Calu3 (cell line): ENCODE results near the gene NCBP2L. TPM values are rescaled to one million over a fixed set of nuclear protein-coding genes. Genes with fewer than 3 reads are reported as not detected.

Experiments used
- BruUV-seq: library from RNA; stranded (reverse); fragments of 400-500 nt; replicated peaks from 2 replicates; lab custom pipeline; 2021; lab: Mats Ljungman, UMichigan
- CTCF ChIA-PET: fragments of 300-600 bp; sonication (Branson Sonifier 250); formaldehyde crosslinking; loops from one replicate; lab custom pipeline; 2022; ENCODE audit warnings: antibody characterized with exemption; lab: Charles Lee
- DNase-seq: peaks from one replicate; pipeline ENCODE4 v3.0.0; 2022
- H3K27ac Mint-ChIP-seq: one replicate; pipeline ENCODE4 v1.8.0; 2022; ENCODE audit warnings: mixed read lengths; ENCODE audit not compliant: unreplicated experiment
- H3K27me3 Mint-ChIP-seq: one replicate; pipeline ENCODE4 v1.8.0; 2022; ENCODE audit warnings: mixed read lengths; ENCODE audit not compliant: unreplicated experiment
- H3K36me3 Mint-ChIP-seq: one replicate; pipeline ENCODE4 v1.8.0; 2022; ENCODE audit warnings: mild to moderate bottlenecking, moderate library complexity, mixed read lengths; ENCODE audit not compliant: insufficient read depth, unreplicated experiment
- H3K4me1 Mint-ChIP-seq: one replicate; pipeline ENCODE4 v1.8.0; 2022; ENCODE audit warnings: mild to moderate bottlenecking, low read depth, mixed read lengths; ENCODE audit not compliant: unreplicated experiment
- H3K4me3 Mint-ChIP-seq: one replicate; pipeline ENCODE4 v1.8.0; 2022; ENCODE audit warnings: mild to moderate bottlenecking, low read depth, moderate library complexity, mixed read lengths; ENCODE audit not compliant: unreplicated experiment
- H3K9me3 Mint-ChIP-seq: one replicate; pipeline ENCODE4 v1.8.0; 2022; ENCODE audit warnings: low read depth, mixed read lengths; ENCODE audit not compliant: unreplicated experiment
- intact Hi-C: fragments of 100-400 bp; cut with micrococcal nuclease; formaldehyde crosslinking; loops from one replicate; pipeline ENCODE4 v1.10.0; 2022; ENCODE audit not compliant: unreplicated experiment
- total RNA-seq: library from RNA; stranded (reverse); gene quantifications from 2 replicates; pipeline ENCODE4 v1.2.3, GENCODE V29; 2022
- TF ChIP-seq, protein P1 (sequence below): fragments of 200-600 bp; IDR thresholded peaks from one replicate; pipeline ENCODE4 v1.8.0; 2022; ENCODE audit warnings: antibody characterized with exemption; ENCODE audit not compliant: unreplicated experiment

NCBP2L gene
- total RNA-seq, 1 experiment from 2014 or later, result not detected

DNA sequence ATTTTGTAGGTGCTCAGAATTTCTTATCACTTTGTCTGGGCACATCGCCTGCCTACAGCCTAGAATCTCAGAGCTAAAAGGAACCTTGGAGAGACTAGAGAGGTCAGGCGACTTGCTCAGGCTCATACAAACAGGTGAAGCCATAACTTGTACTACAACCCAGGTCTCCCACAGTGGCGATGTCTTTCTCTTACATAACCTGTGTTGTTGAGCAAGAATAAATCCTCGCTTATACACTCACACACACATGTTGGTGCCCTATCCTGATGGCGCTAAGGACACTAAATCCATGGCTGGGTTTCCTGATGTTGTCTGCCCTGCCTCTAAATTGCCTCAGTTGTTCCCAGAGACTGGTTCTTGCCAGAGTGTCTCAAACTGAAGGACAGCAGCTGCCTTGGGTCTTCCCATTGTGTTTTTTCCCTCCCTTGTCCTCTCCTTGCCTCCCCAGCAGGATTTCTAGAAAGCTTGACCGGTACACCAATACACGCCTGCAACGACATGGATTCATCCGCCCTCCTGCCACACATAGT is 3.6 kb upstream of the NCBP2L start:
- peaks cover 18% of the 10 kb centered on the region for H3K36me3 Mint-ChIP-seq
- peaks cover 20% of the 10 kb centered on the region for H3K4me1 Mint-ChIP-seq
- no peak overlapping the region for H3K4me3 Mint-ChIP-seq
- H3K27ac Mint-ChIP-seq, result no peak overlapping the region
- H3K9me3 Mint-ChIP-seq, result no peaks in the 10 kb centered on the region
- DNase-seq, result no peak
- BruUV-seq, result TSS peak; percentile 20
- intact Hi-C loops, result no loop called here
- CTCF ChIA-PET, result interaction anchor here (3.7 kb wide), 1 partner anchor 100 kb away, joined by 51 read pairs; no protein-coding TSS in a partner anchor
- no peaks in the 10 kb centered on the region for H3K27me3 Mint-ChIP-seq
- TF ChIP-seq, protein P1, sequence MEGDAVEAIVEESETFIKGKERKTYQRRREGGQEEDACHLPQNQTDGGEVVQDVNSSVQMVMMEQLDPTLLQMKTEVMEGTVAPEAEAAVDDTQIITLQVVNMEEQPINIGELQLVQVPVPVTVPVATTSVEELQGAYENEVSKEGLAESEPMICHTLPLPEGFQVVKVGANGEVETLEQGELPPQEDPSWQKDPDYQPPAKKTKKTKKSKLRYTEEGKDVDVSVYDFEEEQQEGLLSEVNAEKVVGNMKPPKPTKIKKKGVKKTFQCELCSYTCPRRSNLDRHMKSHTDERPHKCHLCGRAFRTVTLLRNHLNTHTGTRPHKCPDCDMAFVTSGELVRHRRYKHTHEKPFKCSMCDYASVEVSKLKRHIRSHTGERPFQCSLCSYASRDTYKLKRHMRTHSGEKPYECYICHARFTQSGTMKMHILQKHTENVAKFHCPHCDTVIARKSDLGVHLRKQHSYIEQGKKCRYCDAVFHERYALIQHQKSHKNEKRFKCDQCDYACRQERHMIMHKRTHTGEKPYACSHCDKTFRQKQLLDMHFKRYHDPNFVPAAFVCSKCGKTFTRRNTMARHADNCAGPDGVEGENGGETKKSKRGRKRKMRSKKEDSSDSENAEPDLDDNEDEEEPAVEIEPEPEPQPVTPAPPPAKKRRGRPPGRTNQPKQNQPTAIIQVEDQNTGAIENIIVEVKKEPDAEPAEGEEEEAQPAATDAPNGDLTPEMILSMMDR, result no peak

DNA sequence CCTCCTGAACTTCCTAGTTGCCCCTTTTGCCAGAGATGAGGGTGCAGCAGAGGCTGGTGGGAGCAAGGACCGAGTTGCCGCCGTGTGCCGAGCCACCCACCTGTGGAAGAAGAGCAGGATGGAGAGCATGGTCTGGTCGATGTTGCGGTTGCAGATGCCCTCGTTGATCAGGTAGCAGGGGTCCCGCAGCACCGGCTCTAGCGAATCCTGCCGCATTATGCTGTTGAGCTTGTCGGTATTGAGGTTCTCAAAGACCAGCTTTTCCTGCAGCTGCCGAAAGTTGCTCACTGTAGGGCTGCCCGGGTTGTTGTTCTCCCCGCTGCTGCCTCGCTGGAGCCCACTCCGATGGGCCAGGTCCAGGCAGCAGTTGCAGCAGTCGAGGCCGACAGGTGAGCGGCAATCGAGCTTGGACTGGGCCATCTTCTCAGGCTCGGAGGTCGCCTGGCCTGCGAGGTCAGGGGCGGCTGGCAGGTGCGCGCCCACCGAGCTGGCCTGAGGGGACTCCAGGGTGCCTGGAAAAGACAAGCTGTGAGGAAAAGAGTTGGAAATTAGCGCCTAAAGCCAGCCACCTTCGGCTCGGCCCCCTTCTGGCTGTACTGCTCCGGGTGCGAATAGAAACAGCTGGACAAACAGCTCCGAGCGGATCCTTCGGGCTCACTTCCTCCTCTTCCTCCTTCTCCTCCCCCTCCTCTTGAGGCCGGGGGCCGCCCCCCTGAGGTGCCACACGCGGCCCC is 2.4 kb upstream of the NCBP2L start:
- intact Hi-C loops, result loop anchor here (5.0 kb wide), 3 partner anchors 43 to 233 kb away; no protein-coding TSS in a partner anchor
- no peaks in the 10 kb centered on the region for H3K9me3 Mint-ChIP-seq
- CTCF ChIA-PET, result interaction anchor here (0.9 to 3.7 kb wide), 9 partner anchors 9 to 117 kb away, joined by 3 to 51 read pairs (median 6); no protein-coding TSS in a partner anchor
- TF ChIP-seq, protein P1, result no peak
- peaks cover 20% of the 10 kb centered on the region for H3K4me1 Mint-ChIP-seq
- no TSS peak for BruUV-seq
- no peak overlapping the region for H3K27ac Mint-ChIP-seq
- no peak for DNase-seq
- peaks cover 18% of the 10 kb centered on the region for H3K36me3 Mint-ChIP-seq
- peak overlapping the region; percentile 72 for H3K4me3 Mint-ChIP-seq
- no peaks in the 10 kb centered on the region for H3K27me3 Mint-ChIP-seq

DNA sequence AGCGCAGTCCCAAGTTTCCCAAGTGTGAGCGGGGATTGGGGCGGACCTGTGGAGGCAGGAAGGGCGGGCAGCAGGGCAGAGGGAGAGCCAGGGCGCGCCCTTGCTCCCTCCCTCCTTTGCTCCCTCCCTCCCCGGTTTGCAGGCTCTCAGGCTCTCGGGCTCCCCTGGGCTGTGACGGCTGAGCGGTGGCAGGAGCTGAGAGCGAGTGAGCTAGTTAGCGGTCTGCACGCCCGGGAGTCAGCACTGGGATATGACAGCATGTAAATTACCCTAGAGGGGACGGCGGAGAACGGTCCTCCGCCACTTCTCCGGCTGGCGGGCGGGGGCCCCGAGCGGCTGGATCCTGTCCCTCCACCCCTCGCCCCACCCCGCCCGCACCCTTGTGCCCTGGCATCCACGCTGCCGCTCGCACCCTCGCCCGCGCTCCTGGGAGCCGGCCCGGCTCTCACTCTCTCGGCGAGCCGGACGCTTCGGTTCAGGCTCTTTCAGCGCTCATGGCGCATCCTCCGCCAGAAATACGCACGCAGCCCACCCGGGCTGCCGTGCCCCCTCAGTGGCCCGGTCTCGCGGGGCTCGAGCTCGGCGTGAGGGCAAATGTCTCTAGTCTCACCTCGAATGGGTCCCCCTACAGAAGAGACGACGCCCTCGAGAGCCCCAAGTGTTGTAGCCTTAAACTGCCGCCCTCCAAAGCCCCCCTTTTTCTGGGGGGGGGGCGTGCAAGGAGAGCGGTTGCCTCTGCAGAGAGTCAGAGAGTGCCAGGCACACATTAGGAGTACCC is 1.6 kb upstream of the NCBP2L start, which contains the start of gene TSC22D3:
Gene TSC22D3, minus strand, starts transcription at position 54 of the 778 bp plus-strand sequence. CDS start 368 bp downstream, outside the sequence.
- BruUV-seq, result no TSS peak
- DNase-seq, result peak; percentile 79
- Mint-ChIP-seq H3K27me3 (no peaks in the 10 kb centered on the region), H3K4me1 (peaks cover 20% of the 10 kb centered on the region), H3K36me3 (peaks cover 18% of the 10 kb centered on the region), H3K27ac (peak within 1 kb of the TSS; percentile 42), H3K4me3 (peak within 1 kb of the TSS; percentile 72), H3K9me3 (no peaks in the 10 kb centered on the region)
- intact Hi-C loops, result loop anchor here (2.0 to 5.0 kb wide), 5 partner anchors 44 to 234 kb away; no protein-coding TSS in a partner anchor
- TF ChIP-seq, protein P1, result no peak
- CTCF ChIA-PET, result interaction anchor here (0.7 to 3.7 kb wide), 12 partner anchors 9 to 301 kb away, joined by 3 to 51 read pairs (median 4); no protein-coding TSS in a partner anchor
